ENCODE data around the gene SDF2. TPM values are rescaled to one million over a fixed set of nuclear protein-coding genes. Genes with fewer than 3 reads are reported as not detected.

SDF2 gene
- total RNA-seq, 1 donor from 2014 or later, result 34.0 TPM

- no peaks in the 10 kb centered on the region for H3K4me1 ChIP-seq
- H3K27ac ChIP-seq (replicated peaks), result no peak overlapping the region
- peaks cover 64% of the 10 kb centered on the region for H3K36me3 ChIP-seq
- H3K4me3 ChIP-seq, result no peak overlapping the region
- no peak for DNase-seq
- no peak for TF ChIP-seq CTCF (IDR thresholded peaks at IDR 0.05; ENCODE audit: borderline replicate concordance)
- no peaks in the 10 kb centered on the region for H3K9me3 ChIP-seq (replicated peaks)
- H3K27me3 ChIP-seq (ENCODE audit: low read depth), result no peaks in the 10 kb centered on the region
- intact Hi-C loops (cut with micrococcal nuclease), result no loop called here
Measured at GRCh38 chr17:28702026-28702751, 40.5 kb upstream of the SDF2 start.

GRCh38 chr17:28700830-28701492, 39.3 kb upstream of the SDF2 start:
- no peak overlapping the region for H3K27ac ChIP-seq (replicated peaks)
- intact Hi-C loops (cut with micrococcal nuclease), result no loop called here
- no peak for TF ChIP-seq CTCF (IDR thresholded peaks at IDR 0.05; ENCODE audit: borderline replicate concordance)
- H3K27me3 ChIP-seq (ENCODE audit: low read depth), result no peaks in the 10 kb centered on the region
- H3K4me1 ChIP-seq, result no peaks in the 10 kb centered on the region
- H3K9me3 ChIP-seq (replicated peaks), result no peaks in the 10 kb centered on the region
- no peak overlapping the region for H3K4me3 ChIP-seq
- no peak for DNase-seq
- peaks cover 76% of the 10 kb centered on the region for H3K36me3 ChIP-seq

GRCh38 chr17:28700278-28700677, 38.6 kb upstream of the SDF2 start:
- Histone ChIP-seq H3K9me3 (replicated peaks) (no peaks in the 10 kb centered on the region), H3K27ac (replicated peaks) (no peak overlapping the region), H3K27me3 (ENCODE audit: low read depth) (no peaks in the 10 kb centered on the region), H3K4me1 (no peaks in the 10 kb centered on the region), H3K4me3 (no peak overlapping the region), H3K36me3 (peaks cover 83% of the 10 kb centered on the region)
- no peak for DNase-seq
- no peak for TF ChIP-seq CTCF (IDR thresholded peaks at IDR 0.05; ENCODE audit: borderline replicate concordance)
- intact Hi-C loops (cut with micrococcal nuclease), result no loop called here

- H3K4me1 ChIP-seq, result no peaks in the 10 kb centered on the region
- intact Hi-C loops (cut with micrococcal nuclease), result no loop called here
- DNase-seq, result no peak
- H3K27ac ChIP-seq (replicated peaks), result no peak overlapping the region
- H3K4me3 ChIP-seq, result no peak overlapping the region
- peaks cover 100% of the 10 kb centered on the region for H3K36me3 ChIP-seq
- H3K9me3 ChIP-seq (replicated peaks), result no peaks in the 10 kb centered on the region
- H3K27me3 ChIP-seq (ENCODE audit: low read depth), result no peaks in the 10 kb centered on the region
- no peak for TF ChIP-seq CTCF (IDR thresholded peaks at IDR 0.05; ENCODE audit: borderline replicate concordance)
Measured at GRCh38 chr17:28698253-28698941, 36.7 kb upstream of the SDF2 start.

- Histone ChIP-seq H3K4me1 (no peaks in the 10 kb centered on the region), H3K27me3 (ENCODE audit: low read depth) (no peaks in the 10 kb centered on the region), H3K4me3 (no peak overlapping the region), H3K9me3 (replicated peaks) (no peaks in the 10 kb centered on the region), H3K27ac (replicated peaks) (no peak overlapping the region), H3K36me3 (peaks cover 100% of the 10 kb centered on the region)
- no peak for DNase-seq
- no peak for TF ChIP-seq CTCF (IDR thresholded peaks at IDR 0.05; ENCODE audit: borderline replicate concordance)
- intact Hi-C loops (cut with micrococcal nuclease), result no loop called here
Measured at GRCh38 chr17:28693869-28694268, 32.2 kb upstream of the SDF2 start.
